ENCODE data around the gene PTGFRN.

GRCh38 chr1:116948642-116949041 is 38.9 kb downstream of the PTGFRN start:
- TF ChIP-seq, protein P1, sequence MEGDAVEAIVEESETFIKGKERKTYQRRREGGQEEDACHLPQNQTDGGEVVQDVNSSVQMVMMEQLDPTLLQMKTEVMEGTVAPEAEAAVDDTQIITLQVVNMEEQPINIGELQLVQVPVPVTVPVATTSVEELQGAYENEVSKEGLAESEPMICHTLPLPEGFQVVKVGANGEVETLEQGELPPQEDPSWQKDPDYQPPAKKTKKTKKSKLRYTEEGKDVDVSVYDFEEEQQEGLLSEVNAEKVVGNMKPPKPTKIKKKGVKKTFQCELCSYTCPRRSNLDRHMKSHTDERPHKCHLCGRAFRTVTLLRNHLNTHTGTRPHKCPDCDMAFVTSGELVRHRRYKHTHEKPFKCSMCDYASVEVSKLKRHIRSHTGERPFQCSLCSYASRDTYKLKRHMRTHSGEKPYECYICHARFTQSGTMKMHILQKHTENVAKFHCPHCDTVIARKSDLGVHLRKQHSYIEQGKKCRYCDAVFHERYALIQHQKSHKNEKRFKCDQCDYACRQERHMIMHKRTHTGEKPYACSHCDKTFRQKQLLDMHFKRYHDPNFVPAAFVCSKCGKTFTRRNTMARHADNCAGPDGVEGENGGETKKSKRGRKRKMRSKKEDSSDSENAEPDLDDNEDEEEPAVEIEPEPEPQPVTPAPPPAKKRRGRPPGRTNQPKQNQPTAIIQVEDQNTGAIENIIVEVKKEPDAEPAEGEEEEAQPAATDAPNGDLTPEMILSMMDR (optimal IDR thresholded peaks at IDR 0.05 in 1 of 3, IDR thresholded peaks at IDR 0.05 in 1 of 3, conservative IDR thresholded peaks at IDR 0.05 in 1 of 3; ENCODE audit: extremely low read depth in 1 of 3, insufficient read depth in 2 of 3, low read length in 3 of 3) = no peak
- no peak for TF ChIP-seq EZH2 (IDR thresholded peaks at IDR 0.05; ENCODE audit: low read length)

Measured in keratinocyte (primary cell).